Karpas-422 (cell line): ENCODE data around the gene NID1. TPM values are rescaled to one million over a fixed set of nuclear protein-coding genes. Genes with fewer than 3 reads are reported as not detected.

Experiments
- DNase-seq: peaks from one replicate; pipeline ENCODE4 v3.0.0-alpha.2; 2015
- H2AFZ ChIP-seq: fragments of 200-600 bp; sonication (generic); 2 replicates; pipeline ENCODE4 v1.6.1; 2014; ENCODE audit warnings: antibody characterized with exemption, low read length, mixed read lengths
- H3K27ac ChIP-seq: fragments of 200-600 bp; sonication (generic); 2 replicates; pipeline ENCODE4 v1.5.1; 2014; ENCODE audit warnings: mild to moderate bottlenecking, low read length, moderate library complexity
- H3K27me3 ChIP-seq: fragments of 200-600 bp; sonication (generic); 2 replicates; pipeline ENCODE4 v1.6.1; 2014; ENCODE audit warnings: low read length, mixed read lengths
- H3K36me3 ChIP-seq: fragments of 200-600 bp; sonication (generic); 2 replicates; pipeline ENCODE4 v1.6.1; 2014; ENCODE audit warnings: low read length, mixed read lengths; ENCODE audit not compliant: insufficient read depth
- H3K4me1 ChIP-seq: fragments of 200-600 bp; sonication (generic); 2 replicates; pipeline ENCODE4 v1.6.1; 2014; ENCODE audit warnings: mild to moderate bottlenecking, low read length, mixed read lengths
- H3K4me2 ChIP-seq: fragments of 200-600 bp; sonication (generic); 2 replicates; pipeline ENCODE4 v1.6.1; 2014; ENCODE audit warnings: low read length, low read depth, mild to moderate bottlenecking; ENCODE audit not compliant: poor library complexity, severe bottlenecking
- H3K4me3 ChIP-seq: fragments of 200-600 bp; sonication (generic); 2 replicates; pipeline ENCODE4 v1.5.1; 2014; ENCODE audit warnings: mild to moderate bottlenecking, antibody characterized with exemption, low read length, mixed read lengths
- H3K79me2 ChIP-seq: fragments of 200-600 bp; sonication (generic); 2 replicates; pipeline ENCODE4 v1.6.1; 2014; ENCODE audit warnings: mild to moderate bottlenecking, low read length, mixed read lengths
- H3K9ac ChIP-seq: fragments of 200-600 bp; sonication (generic); 2 replicates; pipeline ENCODE4 v1.6.0; 2014; ENCODE audit warnings: low read length
- H3K9me2 ChIP-seq: fragments of 200-600 bp; sonication (generic), shearing (Covaris generic); replicated peaks from 2 replicates; pipeline ENCODE4 v1.6.0; 2014; ENCODE audit warnings: mild to moderate bottlenecking, low read length, moderate library complexity; ENCODE audit not compliant: insufficient read depth
- H3K9me3 ChIP-seq: fragments of 300-700, 200-600 bp; sonication (generic); 2 replicates; pipeline ENCODE4 v1.6.1; 2014; ENCODE audit warnings: low read length, mixed read lengths
- H4K20me1 ChIP-seq: fragments of 200-600 bp; sonication (generic); 2 replicates; pipeline ENCODE4 v1.6.1; 2014; ENCODE audit warnings: mild to moderate bottlenecking, antibody characterized with exemption, low read length, low read depth; ENCODE audit not compliant: insufficient read depth
- total RNA-seq: library from RNA; depleted of rRNA; stranded (reverse); fragments of >200 nt; shearing (Covaris generic); gene quantifications from 2 replicates; pipeline ENCODE4 v1.2.3, GENCODE V29; 2014; ENCODE audit warnings: low replicate concordance; rRNA removed

Gene NID1, protein sequence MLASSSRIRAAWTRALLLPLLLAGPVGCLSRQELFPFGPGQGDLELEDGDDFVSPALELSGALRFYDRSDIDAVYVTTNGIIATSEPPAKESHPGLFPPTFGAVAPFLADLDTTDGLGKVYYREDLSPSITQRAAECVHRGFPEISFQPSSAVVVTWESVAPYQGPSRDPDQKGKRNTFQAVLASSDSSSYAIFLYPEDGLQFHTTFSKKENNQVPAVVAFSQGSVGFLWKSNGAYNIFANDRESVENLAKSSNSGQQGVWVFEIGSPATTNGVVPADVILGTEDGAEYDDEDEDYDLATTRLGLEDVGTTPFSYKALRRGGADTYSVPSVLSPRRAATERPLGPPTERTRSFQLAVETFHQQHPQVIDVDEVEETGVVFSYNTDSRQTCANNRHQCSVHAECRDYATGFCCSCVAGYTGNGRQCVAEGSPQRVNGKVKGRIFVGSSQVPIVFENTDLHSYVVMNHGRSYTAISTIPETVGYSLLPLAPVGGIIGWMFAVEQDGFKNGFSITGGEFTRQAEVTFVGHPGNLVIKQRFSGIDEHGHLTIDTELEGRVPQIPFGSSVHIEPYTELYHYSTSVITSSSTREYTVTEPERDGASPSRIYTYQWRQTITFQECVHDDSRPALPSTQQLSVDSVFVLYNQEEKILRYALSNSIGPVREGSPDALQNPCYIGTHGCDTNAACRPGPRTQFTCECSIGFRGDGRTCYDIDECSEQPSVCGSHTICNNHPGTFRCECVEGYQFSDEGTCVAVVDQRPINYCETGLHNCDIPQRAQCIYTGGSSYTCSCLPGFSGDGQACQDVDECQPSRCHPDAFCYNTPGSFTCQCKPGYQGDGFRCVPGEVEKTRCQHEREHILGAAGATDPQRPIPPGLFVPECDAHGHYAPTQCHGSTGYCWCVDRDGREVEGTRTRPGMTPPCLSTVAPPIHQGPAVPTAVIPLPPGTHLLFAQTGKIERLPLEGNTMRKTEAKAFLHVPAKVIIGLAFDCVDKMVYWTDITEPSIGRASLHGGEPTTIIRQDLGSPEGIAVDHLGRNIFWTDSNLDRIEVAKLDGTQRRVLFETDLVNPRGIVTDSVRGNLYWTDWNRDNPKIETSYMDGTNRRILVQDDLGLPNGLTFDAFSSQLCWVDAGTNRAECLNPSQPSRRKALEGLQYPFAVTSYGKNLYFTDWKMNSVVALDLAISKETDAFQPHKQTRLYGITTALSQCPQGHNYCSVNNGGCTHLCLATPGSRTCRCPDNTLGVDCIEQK
- total RNA-seq, result not detected in 2 replicates

DNA sequence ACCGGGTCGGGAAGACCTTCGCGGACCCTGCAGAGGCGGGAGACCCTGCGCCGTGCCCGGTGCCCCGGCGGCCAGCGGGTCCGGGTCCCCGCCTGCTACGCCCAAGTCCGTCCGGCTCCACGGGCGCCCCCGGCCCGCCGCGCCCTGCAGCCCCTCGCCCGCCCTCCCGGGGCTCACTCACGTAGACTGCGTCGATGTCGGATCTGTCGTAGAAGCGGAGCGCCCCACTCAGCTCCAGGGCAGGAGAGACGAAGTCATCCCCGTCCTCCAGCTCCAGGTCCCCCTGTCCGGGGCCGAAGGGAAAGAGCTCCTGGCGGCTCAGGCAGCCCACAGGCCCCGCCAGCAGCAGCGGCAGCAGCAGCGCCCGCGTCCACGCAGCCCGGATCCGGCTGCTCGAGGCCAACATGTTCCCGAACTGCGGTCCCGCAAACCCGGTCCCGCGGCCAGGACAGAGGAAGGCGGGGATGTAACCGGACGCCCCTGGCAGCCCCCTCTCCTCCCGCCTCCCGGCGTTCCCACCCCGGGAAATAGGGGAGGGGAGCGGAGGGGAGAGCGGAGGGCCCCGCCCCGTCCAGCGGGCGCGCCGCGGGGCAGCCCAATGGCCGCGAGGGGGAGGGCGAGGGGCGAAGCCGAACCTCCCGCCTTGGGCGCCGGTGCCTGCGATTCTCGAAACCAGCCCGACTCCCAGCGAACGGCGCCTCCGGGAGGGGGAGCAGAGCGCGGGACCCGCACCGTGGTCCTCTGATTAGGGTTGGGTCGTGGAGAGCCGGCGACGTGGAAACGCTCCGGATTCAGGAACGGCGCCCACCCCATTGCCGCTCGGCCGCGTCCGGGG is at the start of gene NID1:
Gene NID1, minus strand, starts transcription at position 417 of the 835 bp plus-strand sequence. Its CDS starts 11 bp downstream, at position 406.
- H3K9me3 ChIP-seq, result no peaks in the 10 kb centered on the region
- H3K9me2 ChIP-seq, result no peaks in the 10 kb centered on the region
- no peaks in the 10 kb centered on the region for H3K27me3 ChIP-seq
- no peak within 1 kb of the TSS for H3K27ac ChIP-seq
- H3K4me2 ChIP-seq, result no peak within 1 kb of the TSS
- no peaks in the 10 kb centered on the region for H3K36me3 ChIP-seq
- DNase-seq, result no peak
- H3K9ac ChIP-seq, result no peak within 1 kb of the TSS
- no peak within 1 kb of the TSS for H3K4me3 ChIP-seq
- no peaks in the 10 kb centered on the region for H3K79me2 ChIP-seq
- H4K20me1 ChIP-seq, result no peaks in the 10 kb centered on the region
- no peak within 1 kb of the TSS for H2AFZ ChIP-seq
- no peaks in the 10 kb centered on the region for H3K4me1 ChIP-seq

DNA sequence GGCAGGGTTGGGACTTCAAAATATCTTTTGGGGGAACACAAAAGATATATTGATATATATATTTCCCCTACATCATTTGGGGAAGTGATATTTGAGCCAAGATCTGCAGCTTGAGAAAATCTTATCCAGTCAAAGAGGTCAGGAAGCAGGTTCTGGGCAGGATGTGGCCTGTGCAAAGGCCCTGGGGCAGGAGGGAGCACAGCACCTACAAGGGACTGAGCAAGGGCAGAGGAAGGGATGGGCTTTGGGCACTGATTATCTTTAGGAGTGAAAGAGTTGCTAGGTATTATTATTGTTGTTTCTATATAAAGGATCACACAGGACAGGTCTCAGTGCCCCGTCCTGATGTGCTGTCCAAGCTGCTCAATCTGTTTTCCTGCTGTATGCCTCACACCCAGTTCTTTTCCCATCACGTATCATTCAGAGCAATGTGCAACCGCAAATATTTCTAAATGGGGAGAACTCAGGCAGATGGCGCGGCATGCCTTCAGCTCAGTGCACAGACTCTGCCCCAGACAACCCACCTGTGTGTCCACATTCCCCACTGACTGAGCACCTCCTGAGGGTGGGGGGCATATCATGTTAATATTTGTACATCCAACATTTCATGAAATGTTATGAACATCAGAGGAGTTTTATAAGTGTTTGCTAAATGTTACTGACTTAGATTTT is 49.3 kb upstream of the NID1 start:
- no peaks in the 10 kb centered on the region for H4K20me1 ChIP-seq
- DNase-seq, result no peak
- no peak overlapping the region for H3K4me2 ChIP-seq
- no peaks in the 10 kb centered on the region for H3K79me2 ChIP-seq
- no peak overlapping the region for H3K9ac ChIP-seq
- H3K4me3 ChIP-seq, result no peak overlapping the region
- H3K27me3 ChIP-seq, result no peaks in the 10 kb centered on the region
- H3K4me1 ChIP-seq, result no peaks in the 10 kb centered on the region
- H2AFZ ChIP-seq, result no peak overlapping the region
- H3K36me3 ChIP-seq, result no peaks in the 10 kb centered on the region
- no peaks in the 10 kb centered on the region for H3K9me3 ChIP-seq
- H3K9me2 ChIP-seq, result no peaks in the 10 kb centered on the region
- H3K27ac ChIP-seq, result no peak overlapping the region

DNA sequence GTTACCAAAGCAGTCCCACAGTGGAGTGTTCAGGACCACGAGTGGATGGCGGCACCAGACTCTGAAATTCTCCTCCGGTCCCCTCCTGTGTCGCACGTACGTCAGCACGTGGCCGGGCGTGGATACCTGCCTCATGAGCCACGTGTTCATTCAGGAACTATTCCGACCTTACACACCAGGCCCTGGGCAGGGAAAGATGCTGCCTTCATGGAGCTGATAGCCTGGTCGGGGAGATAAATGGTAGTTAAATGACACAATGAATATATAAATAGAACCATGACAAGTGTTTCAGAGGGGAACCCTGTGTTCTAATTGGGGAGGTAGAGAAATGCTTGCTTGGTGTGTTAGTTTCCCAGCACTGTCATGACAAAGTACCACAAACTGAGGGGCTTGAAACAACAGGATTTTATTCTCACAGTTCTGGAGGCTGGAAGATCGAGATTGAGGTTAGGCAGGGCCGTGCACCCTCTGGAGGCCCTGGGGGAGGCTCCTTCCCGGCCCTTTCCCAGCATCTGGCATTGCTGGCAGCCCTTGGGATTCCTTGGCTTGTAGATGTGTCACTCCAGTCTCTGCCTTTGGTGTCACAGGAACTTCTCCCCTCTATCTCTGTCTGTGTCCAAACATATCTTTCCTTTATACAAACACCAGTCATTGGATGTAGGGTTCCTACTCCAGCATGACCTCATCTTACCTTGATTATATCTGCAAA is 48.6 kb upstream of the NID1 start:
- H2AFZ ChIP-seq, result no peak overlapping the region

DNA sequence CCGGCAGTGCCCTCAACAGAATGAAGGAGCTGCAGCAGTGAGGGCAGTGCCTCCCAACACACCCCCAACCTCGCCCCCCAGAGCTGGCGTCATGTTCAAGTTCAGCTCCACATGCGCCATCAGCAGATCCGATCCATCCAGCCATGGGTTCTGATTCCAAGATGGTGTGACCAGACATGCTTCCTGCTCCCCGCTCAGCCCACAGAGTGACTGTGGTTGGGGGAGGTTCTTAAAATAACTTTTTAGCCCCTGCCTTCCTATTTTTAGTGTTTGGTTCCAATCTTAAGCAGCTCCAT is 47.4 kb upstream of the NID1 start:
- no peaks in the 10 kb centered on the region for H3K27me3 ChIP-seq

More for the DNA sequence above, 48.6 kb upstream of the NID1 start:
- no peak for DNase-seq
- H3K9me2 ChIP-seq, result no peaks in the 10 kb centered on the region
- H3K27me3 ChIP-seq, result no peaks in the 10 kb centered on the region
- no peak overlapping the region for H3K4me2 ChIP-seq
- H3K36me3 ChIP-seq, result no peaks in the 10 kb centered on the region
- H3K9me3 ChIP-seq, result no peaks in the 10 kb centered on the region
- H3K4me1 ChIP-seq, result no peaks in the 10 kb centered on the region
- no peak overlapping the region for H3K9ac ChIP-seq
- no peak overlapping the region for H3K27ac ChIP-seq
- H3K4me3 ChIP-seq, result no peak overlapping the region
- H4K20me1 ChIP-seq, result no peaks in the 10 kb centered on the region
- no peaks in the 10 kb centered on the region for H3K79me2 ChIP-seq

DNA sequence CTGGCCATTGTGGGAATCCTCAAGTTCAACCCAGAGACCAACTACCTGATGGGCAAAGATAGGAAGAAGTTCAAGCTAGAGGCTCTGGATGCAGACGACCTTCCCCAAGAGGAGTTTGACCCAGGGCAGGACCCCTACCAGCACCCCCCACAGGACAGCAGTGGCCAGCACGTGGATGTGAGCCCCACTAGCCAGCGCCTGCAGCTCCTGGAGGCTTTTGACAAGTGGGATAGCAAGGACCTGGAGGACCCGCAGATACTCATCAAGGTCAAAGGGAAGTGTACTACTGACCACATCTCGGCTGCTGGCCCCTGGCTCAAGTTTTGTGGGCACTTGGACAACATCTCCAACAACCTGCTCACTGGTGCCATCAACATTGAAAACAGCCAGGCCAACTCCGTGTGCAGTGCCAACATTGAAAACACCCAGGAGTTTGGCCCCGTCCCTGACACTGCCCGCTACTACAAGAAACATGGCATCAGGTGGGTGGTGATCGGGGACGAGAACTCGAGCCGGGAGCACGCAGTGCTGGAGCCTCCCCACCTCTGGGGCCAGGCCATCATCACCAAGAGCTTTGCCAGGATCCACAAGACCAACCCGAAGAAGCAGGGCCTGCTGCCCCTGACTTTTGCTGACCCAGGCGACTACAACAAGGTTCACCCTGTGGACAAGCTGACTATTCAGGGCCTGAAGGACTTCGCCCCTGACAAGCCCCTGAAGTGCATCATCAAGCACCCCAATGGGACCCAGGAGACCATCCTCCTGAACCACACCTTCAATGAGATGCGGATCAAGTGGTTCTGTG is 46.8 kb upstream of the NID1 start:
- Histone ChIP-seq H3K9ac (no peak overlapping the region), H4K20me1 (no peaks in the 10 kb centered on the region), H3K36me3 (no peaks in the 10 kb centered on the region), H3K4me1 (no peaks in the 10 kb centered on the region), H3K4me2 (no peak overlapping the region), H2AFZ (no peak overlapping the region), H3K9me3 (no peaks in the 10 kb centered on the region), H3K9me2 (no peaks in the 10 kb centered on the region), H3K4me3 (no peak overlapping the region), H3K27me3 (no peaks in the 10 kb centered on the region), H3K79me2 (no peaks in the 10 kb centered on the region), H3K27ac (no peak overlapping the region)
- DNase-seq, result no peak

More for the DNA sequence above, 47.4 kb upstream of the NID1 start:
- Histone ChIP-seq H3K9me3 (no peaks in the 10 kb centered on the region), H3K9me2 (no peaks in the 10 kb centered on the region), H4K20me1 (no peaks in the 10 kb centered on the region), H3K4me1 (no peaks in the 10 kb centered on the region), H3K9ac (no peak overlapping the region), H2AFZ (no peak overlapping the region), H3K79me2 (no peaks in the 10 kb centered on the region), H3K4me3 (no peak overlapping the region), H3K4me2 (no peak overlapping the region), H3K36me3 (no peaks in the 10 kb centered on the region), H3K27ac (no peak overlapping the region)
- DNase-seq, result no peak

DNA sequence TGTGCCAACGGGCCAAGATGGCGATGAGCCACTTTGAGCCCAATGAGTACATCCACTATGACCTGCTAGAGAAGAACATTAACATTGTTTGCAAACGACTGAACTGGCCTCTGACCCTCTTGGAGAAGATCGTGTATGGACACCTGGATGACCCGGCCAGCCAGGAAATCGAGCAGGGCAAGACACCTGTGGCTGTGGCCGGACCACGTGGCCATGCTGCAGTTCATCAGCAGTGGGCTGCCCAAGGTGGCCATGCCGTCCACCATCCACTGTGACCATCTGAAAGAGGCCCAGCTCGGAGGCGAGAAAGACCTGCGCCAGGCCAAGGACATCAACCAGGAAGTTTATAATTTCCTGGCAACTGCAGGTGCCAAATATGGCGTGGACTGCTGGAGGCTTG is 45.2 kb upstream of the NID1 start:
- Histone ChIP-seq H3K79me2 (no peaks in the 10 kb centered on the region), H4K20me1 (no peaks in the 10 kb centered on the region), H3K4me2 (no peak overlapping the region), H3K4me1 (no peaks in the 10 kb centered on the region), H3K36me3 (no peaks in the 10 kb centered on the region), H3K27ac (no peak overlapping the region), H3K27me3 (no peaks in the 10 kb centered on the region), H3K9ac (no peak overlapping the region), H2AFZ (no peak overlapping the region), H3K9me2 (no peaks in the 10 kb centered on the region), H3K4me3 (no peak overlapping the region), H3K9me3 (no peaks in the 10 kb centered on the region)
- DNase-seq, result no peak
